Caco-2 (cell line): ENCODE data around the gene PALLD. TPM values are rescaled to one million over a fixed set of nuclear protein-coding genes. Genes with fewer than 3 reads are reported as not detected.

Source experiments
- BruUV-seq: library from RNA; stranded (reverse); fragments of 400-500 nt; replicated peaks from 2 replicates; lab custom pipeline; 2021; lab: Mats Ljungman, UMichigan
- CTCF ChIA-PET: fragments of 300-600 bp; sonication (Branson Sonifier 250); formaldehyde crosslinking; loops from one replicate; lab custom pipeline; 2022; ENCODE audit warnings: antibody characterized with exemption; lab: Charles Lee
- POLR2A ChIA-PET: fragments of 300-600 bp; sonication (Branson Sonifier 250); formaldehyde crosslinking; loops from one replicate; lab custom pipeline; 2022; ENCODE audit warnings: antibody characterized with exemption; lab: Charles Lee
- DNase-seq, 2 experiments: peaks; one replicate each; pipeline versions ENCODE4 v3.0.0 to v3.0.0-alpha.2; 2020 to 2022
- H3K27me3 ChIP-seq: replicated peaks from 2 replicates; pipeline ENCODE4 v1.6.0; 2011; ENCODE audit warnings: low read length; ENCODE audit not compliant: control insufficient read depth, insufficient read depth
- H3K36me3 ChIP-seq: 2 replicates; pipeline ENCODE4 v1.5.1; 2011; ENCODE audit warnings: low read length; ENCODE audit not compliant: control insufficient read depth, insufficient read depth
- H3K4me1 ChIP-seq: fragments of 250-450 bp; sonication (Bioruptor Pico); 2 replicates; pipeline ENCODE4 v1.5.1; 2020; ENCODE audit warnings: mild to moderate bottlenecking
- H3K4me3 ChIP-seq: 2 replicates; pipeline ENCODE4 v1.5.1; 2011; ENCODE audit warnings: low read depth, mild to moderate bottlenecking, control low read depth, low read length
- H3K9me3 ChIP-seq: fragments of 250-450 bp; sonication (Bioruptor Pico); 2 replicates; pipeline ENCODE4 v1.5.1; 2020; ENCODE audit warnings: mild to moderate bottlenecking, moderate library complexity
- H3K27ac Mint-ChIP-seq: one replicate; pipeline ENCODE4 v1.8.0; 2022; ENCODE audit warnings: mixed read lengths; ENCODE audit not compliant: unreplicated experiment
- H3K27me3 Mint-ChIP-seq: one replicate; pipeline ENCODE4 v1.8.0; 2022; ENCODE audit warnings: mixed read lengths; ENCODE audit not compliant: insufficient read depth, unreplicated experiment
- H3K36me3 Mint-ChIP-seq: one replicate; pipeline ENCODE4 v1.8.0; 2022; ENCODE audit warnings: mild to moderate bottlenecking, mixed read lengths; ENCODE audit not compliant: insufficient read depth, unreplicated experiment
- H3K4me1 Mint-ChIP-seq: one replicate; pipeline ENCODE4 v1.8.0; 2022; ENCODE audit warnings: low read depth, mixed read lengths; ENCODE audit not compliant: unreplicated experiment
- H3K4me3 Mint-ChIP-seq: one replicate; pipeline ENCODE4 v1.8.0; 2022; ENCODE audit warnings: mild to moderate bottlenecking, moderate library complexity, mixed read lengths; ENCODE audit not compliant: unreplicated experiment
- H3K9me3 Mint-ChIP-seq: one replicate; pipeline ENCODE4 v1.8.0; 2022; ENCODE audit warnings: mixed read lengths; ENCODE audit not compliant: unreplicated experiment
- CTCF ChIP-seq, 2 experiments: fragments of 200-600 bp in 1 of 2; IDR thresholded peaks; 1 replicate in 1 of 2; 2 replicates in 1 of 2; pipeline versions ENCODE4 v1.5.1 to v1.8.0; 2011 to 2022; ENCODE audit warnings: antibody characterized with exemption in 1 of 2, control low read depth in 1 of 2, inconsistent platforms in 1 of 2, low read depth in 1 of 2, low read length in 1 of 2, mild to moderate bottlenecking in 1 of 2, moderate library complexity in 1 of 2; ENCODE audit not compliant: insufficient read depth in 1 of 2, severe bottlenecking in 1 of 2, unreplicated experiment in 1 of 2
- intact Hi-C: fragments of 100-400 bp; cut with micrococcal nuclease; formaldehyde crosslinking; loops from one replicate; pipeline ENCODE4 v1.10.0; 2022; ENCODE audit not compliant: unreplicated experiment
- total RNA-seq: library from RNA; stranded (reverse); gene quantifications from 2 replicates; pipeline ENCODE4 v1.2.3, GENCODE V29; 2022

PALLD gene
- total RNA-seq, 1 experiment from 2014 or later, result 12.3 TPM

GRCh38 chr4:168870004-168870403 lies 373.2 kb downstream of the PALLD start:
- H3K36me3 Mint-ChIP-seq, result no peaks in the 10 kb centered on the region
- no peaks in the 10 kb centered on the region for H3K4me1 ChIP-seq
- H3K36me3 ChIP-seq, result no peaks in the 10 kb centered on the region
- ChIA-PET CTCF (no interaction called here), POLR2A (no interaction called here)
- no peak for TF ChIP-seq CTCF (IDR thresholded peaks at IDR 0.05; ENCODE audit: insufficient read depth in 1 of 2, low read depth in 1 of 2, low read length in 1 of 2, severe bottlenecking in 1 of 2, unreplicated experiment in 1 of 2)
- no peaks in the 10 kb centered on the region for H3K27me3 Mint-ChIP-seq
- no peak overlapping the region for H3K27ac Mint-ChIP-seq
- H3K4me3 Mint-ChIP-seq, result no peak overlapping the region
- no peaks in the 10 kb centered on the region for H3K9me3 ChIP-seq
- no TSS peak for BruUV-seq
- H3K9me3 Mint-ChIP-seq, result no peaks in the 10 kb centered on the region
- H3K27me3 ChIP-seq, result no peaks in the 10 kb centered on the region
- no peaks in the 10 kb centered on the region for H3K4me1 Mint-ChIP-seq
- H3K4me3 ChIP-seq, result no peak overlapping the region
- DNase-seq, result no peak
- intact Hi-C loops, result no loop called here

GRCh38 chr4:168871632-168872031 lies 374.8 kb downstream of the PALLD start:
- H3K27me3 Mint-ChIP-seq, result no peaks in the 10 kb centered on the region
- no peaks in the 10 kb centered on the region for H3K27me3 ChIP-seq
- no peak for TF ChIP-seq CTCF (IDR thresholded peaks at IDR 0.05; ENCODE audit: insufficient read depth in 1 of 2, low read depth in 1 of 2, low read length in 1 of 2, severe bottlenecking in 1 of 2, unreplicated experiment in 1 of 2)
- no TSS peak for BruUV-seq
- no peaks in the 10 kb centered on the region for H3K9me3 Mint-ChIP-seq
- H3K4me3 ChIP-seq, result no peak overlapping the region
- no peak overlapping the region for H3K4me3 Mint-ChIP-seq
- no peaks in the 10 kb centered on the region for H3K36me3 Mint-ChIP-seq
- H3K4me1 ChIP-seq, result no peaks in the 10 kb centered on the region
- ChIA-PET POLR2A (no interaction called here), CTCF (no interaction called here)
- intact Hi-C loops, result no loop called here
- DNase-seq, result no peak
- no peaks in the 10 kb centered on the region for H3K4me1 Mint-ChIP-seq
- no peaks in the 10 kb centered on the region for H3K9me3 ChIP-seq
- no peaks in the 10 kb centered on the region for H3K36me3 ChIP-seq
- H3K27ac Mint-ChIP-seq, result no peak overlapping the region

DNA sequence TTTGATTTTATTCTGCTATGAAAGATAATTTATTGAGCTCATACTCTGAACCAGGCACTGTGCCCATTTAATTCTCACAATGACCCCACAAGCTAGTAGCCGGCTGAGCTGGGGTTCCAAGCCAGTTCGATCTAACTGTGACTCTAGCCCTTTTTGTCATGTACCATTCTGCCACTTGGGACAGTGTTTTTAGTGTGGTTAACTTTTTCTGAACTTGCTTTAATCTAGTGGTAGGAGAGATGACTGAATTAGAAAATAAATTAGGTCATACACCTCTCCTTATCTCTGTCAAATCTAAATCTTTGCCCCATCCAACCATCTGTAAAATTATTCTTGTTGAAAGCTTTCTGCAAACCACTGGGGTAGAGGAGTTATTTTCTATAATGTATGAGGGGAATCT lies 377.2 kb downstream of the PALLD start:
- CTCF ChIA-PET, result interaction anchor here (0.5 kb wide), 1 partner anchor 70 kb away, joined by 3 read pairs; no protein-coding TSS in a partner anchor
- H3K36me3 ChIP-seq, result no peaks in the 10 kb centered on the region
- no peak for DNase-seq
- no peaks in the 10 kb centered on the region for H3K4me1 ChIP-seq
- POLR2A ChIA-PET, result no interaction called here
- Mint-ChIP-seq H3K4me1 (no peaks in the 10 kb centered on the region), H3K36me3 (peaks cover 6% of the 10 kb centered on the region), H3K4me3 (no peak overlapping the region), H3K27ac (no peak overlapping the region), H3K27me3 (no peaks in the 10 kb centered on the region), H3K9me3 (no peaks in the 10 kb centered on the region)
- intact Hi-C loops, result no loop called here
- no peaks in the 10 kb centered on the region for H3K9me3 ChIP-seq
- no peak for TF ChIP-seq CTCF (IDR thresholded peaks at IDR 0.05; ENCODE audit: insufficient read depth in 1 of 2, low read depth in 1 of 2, low read length in 1 of 2, severe bottlenecking in 1 of 2, unreplicated experiment in 1 of 2)
- H3K4me3 ChIP-seq, result no peak overlapping the region
- BruUV-seq, result no TSS peak
- no peaks in the 10 kb centered on the region for H3K27me3 ChIP-seq
